ENCODE results near the gene FAM161B.

DNA sequence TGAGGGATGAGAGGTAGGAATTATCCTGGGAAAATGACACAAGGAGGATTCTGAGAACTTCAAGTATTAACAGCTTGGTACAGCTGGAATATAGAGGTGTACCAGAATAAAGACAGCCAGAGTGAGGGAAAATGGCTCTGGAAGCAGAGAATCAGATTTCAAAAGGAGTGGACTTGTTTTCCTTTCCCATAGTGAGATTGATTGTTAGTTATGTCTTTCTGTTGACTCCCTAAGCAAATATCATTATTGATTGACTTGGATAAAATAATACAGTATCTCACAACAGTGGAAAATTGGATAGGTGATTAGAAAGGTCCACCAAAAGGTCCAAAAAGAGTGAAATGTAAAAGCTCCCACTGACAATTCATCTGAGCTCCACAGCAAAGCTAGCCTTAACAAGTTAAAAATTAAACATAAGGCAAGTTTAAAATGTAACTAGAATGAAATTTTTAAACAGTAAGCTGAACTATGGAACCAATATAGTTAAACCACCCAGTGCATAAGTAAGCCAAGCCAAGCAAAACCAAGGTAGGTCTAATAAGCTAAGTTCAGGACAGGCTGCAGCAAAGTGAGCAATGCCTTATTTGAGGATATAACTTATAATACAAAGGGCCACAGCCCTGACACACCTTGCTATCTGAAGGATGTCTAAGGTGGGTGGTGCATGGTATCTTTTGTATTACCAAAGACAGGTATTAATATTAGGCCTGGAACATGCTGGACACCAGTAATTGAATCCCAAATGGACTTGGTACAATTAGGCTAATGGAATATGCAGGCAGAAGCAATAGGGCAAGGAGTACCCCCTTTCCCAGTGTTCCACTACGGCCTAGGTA lies 47.4 kb upstream of the FAM161B start:
- TF ChIP-seq CTCF (conservative IDR thresholded peaks at IDR 0.05; ENCODE audit: low read depth, low read length) (no peak), EZH2 (IDR thresholded peaks at IDR 0.05; ENCODE audit: low read length, unreplicated experiment) (no peak), EZH2phosphoT487 (IDR thresholded peaks at IDR 0.05; ENCODE audit: borderline replicate concordance, low read length) (no peak)
